Measurements from ENCODE around the gene SYNDIG1. TPM values are rescaled to one million over a fixed set of nuclear protein-coding genes. Genes with fewer than 3 reads are reported as not detected.

The SYNDIG1 gene
- total RNA-seq, 1 donor, result not detected

GRCh38 chr20:24664266-24664986 lies 195.0 kb downstream of the SYNDIG1 start:
- DNase-seq (ENCODE audit: low read depth), result no peak
- no peak overlapping the region for H3K4me3 ChIP-seq (ENCODE audit: low read depth, low read length)
- TF ChIP-seq CTCF (IDR thresholded peaks at IDR 0.05; ENCODE audit: insufficient read depth, low read depth, low read length), result no peak

GRCh38 chr20:24665196-24665595 lies 195.8 kb downstream of the SYNDIG1 start:
- no peak for DNase-seq (ENCODE audit: low read depth)
- no peak overlapping the region for H3K4me3 ChIP-seq (ENCODE audit: low read depth, low read length)
- no peak for TF ChIP-seq CTCF (IDR thresholded peaks at IDR 0.05; ENCODE audit: insufficient read depth, low read depth, low read length)

GRCh38 chr20:24665741-24666191 lies 196.3 kb downstream of the SYNDIG1 start:
- H3K4me3 ChIP-seq (ENCODE audit: low read depth, low read length), result no peak overlapping the region
- no peak for DNase-seq (ENCODE audit: low read depth)
- TF ChIP-seq CTCF (IDR thresholded peaks at IDR 0.05; ENCODE audit: insufficient read depth, low read depth, low read length), result no peak

GRCh38 chr20:24667689-24668383 lies 198.4 kb downstream of the SYNDIG1 start:
- DNase-seq (ENCODE audit: low read depth), result no peak
- TF ChIP-seq CTCF (IDR thresholded peaks at IDR 0.05; ENCODE audit: insufficient read depth, low read depth, low read length), result no peak

GRCh38 chr20:24668384-24668702 lies 198.9 kb downstream of the SYNDIG1 start:
- no peak for DNase-seq (ENCODE audit: low read depth)
- H3K4me3 ChIP-seq (ENCODE audit: low read depth, low read length), result no peak overlapping the region
- TF ChIP-seq CTCF (IDR thresholded peaks at IDR 0.05; ENCODE audit: insufficient read depth, low read depth, low read length), result no peak

More at GRCh38 chr20:24667689-24668383, 198.4 kb downstream of the SYNDIG1 start:
- H3K4me3 ChIP-seq (ENCODE audit: low read depth, low read length), result no peak overlapping the region

- no peak for DNase-seq (ENCODE audit: low read depth)
- no peak overlapping the region for H3K4me3 ChIP-seq (ENCODE audit: low read depth, low read length)
- no peak for TF ChIP-seq CTCF (IDR thresholded peaks at IDR 0.05; ENCODE audit: insufficient read depth, low read depth, low read length)
Measured at GRCh38 chr20:24668791-24669190, 199.4 kb downstream of the SYNDIG1 start.

Measured in fibroblast of villous mesenchyme (primary cell).